Measurements from ENCODE around the gene ENTHD1. TPM values are rescaled to one million over a fixed set of nuclear protein-coding genes. Genes with fewer than 3 reads are reported as not detected.

ENTHD1 gene
- total RNA-seq, 1 experiment from 2014 or later = not detected

DNA sequence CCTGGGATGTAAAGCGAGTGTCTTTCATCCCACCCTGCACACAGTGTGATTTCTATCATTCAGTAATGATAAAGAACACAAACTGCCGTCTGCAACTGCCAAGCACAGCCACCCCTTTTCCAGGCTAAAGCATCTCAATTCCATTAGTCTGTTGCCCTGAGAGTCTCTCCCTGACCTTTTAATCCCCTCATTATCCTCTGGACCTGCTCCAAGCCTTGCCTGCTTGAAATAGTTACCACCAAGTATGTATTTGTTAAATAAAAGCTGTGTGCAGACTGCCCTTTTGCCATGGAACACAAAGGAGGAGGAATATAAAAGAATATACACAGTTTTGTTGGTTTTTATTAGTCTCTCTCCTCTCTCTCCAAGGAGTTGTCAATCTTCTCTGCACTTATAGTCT is 20.3 kb upstream of the ENTHD1 start:
- TF ChIP-seq, protein P1, sequence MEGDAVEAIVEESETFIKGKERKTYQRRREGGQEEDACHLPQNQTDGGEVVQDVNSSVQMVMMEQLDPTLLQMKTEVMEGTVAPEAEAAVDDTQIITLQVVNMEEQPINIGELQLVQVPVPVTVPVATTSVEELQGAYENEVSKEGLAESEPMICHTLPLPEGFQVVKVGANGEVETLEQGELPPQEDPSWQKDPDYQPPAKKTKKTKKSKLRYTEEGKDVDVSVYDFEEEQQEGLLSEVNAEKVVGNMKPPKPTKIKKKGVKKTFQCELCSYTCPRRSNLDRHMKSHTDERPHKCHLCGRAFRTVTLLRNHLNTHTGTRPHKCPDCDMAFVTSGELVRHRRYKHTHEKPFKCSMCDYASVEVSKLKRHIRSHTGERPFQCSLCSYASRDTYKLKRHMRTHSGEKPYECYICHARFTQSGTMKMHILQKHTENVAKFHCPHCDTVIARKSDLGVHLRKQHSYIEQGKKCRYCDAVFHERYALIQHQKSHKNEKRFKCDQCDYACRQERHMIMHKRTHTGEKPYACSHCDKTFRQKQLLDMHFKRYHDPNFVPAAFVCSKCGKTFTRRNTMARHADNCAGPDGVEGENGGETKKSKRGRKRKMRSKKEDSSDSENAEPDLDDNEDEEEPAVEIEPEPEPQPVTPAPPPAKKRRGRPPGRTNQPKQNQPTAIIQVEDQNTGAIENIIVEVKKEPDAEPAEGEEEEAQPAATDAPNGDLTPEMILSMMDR (IDR thresholded peaks at IDR 0.05; ENCODE audit: unreplicated experiment) = no peak
- intact Hi-C loops (cut with micrococcal nuclease; ENCODE audit: unreplicated experiment) = no loop called here
- Mint-ChIP-seq H3K9me3 (ENCODE audit: low read depth, unreplicated experiment) (no peaks in the 10 kb centered on the region), H3K27me3 (ENCODE audit: unreplicated experiment) (peaks cover 98% of the 10 kb centered on the region), H3K4me3 (ENCODE audit: low read depth, unreplicated experiment) (no peak overlapping the region), H3K36me3 (ENCODE audit: insufficient read depth, unreplicated experiment) (no peaks in the 10 kb centered on the region), H3K4me1 (ENCODE audit: low read depth, unreplicated experiment) (no peaks in the 10 kb centered on the region), H3K27ac (ENCODE audit: unreplicated experiment) (no peak overlapping the region)
- no TSS peak for BruUV-seq (replicated peaks)
- CTCF ChIA-PET = interaction anchor here (2.0 kb wide), 1 partner anchor 9 kb away, joined by 6 read pairs; no protein-coding TSS in a partner anchor
- DNase-seq = no peak

- H3K27ac Mint-ChIP-seq (ENCODE audit: unreplicated experiment) = no peak overlapping the region
- H3K27me3 Mint-ChIP-seq (ENCODE audit: unreplicated experiment) = peaks cover 100% of the 10 kb centered on the region
- H3K4me1 Mint-ChIP-seq (ENCODE audit: low read depth, unreplicated experiment) = no peaks in the 10 kb centered on the region
- TF ChIP-seq, protein P1 (IDR thresholded peaks at IDR 0.05; ENCODE audit: unreplicated experiment) = no peak
- H3K4me3 Mint-ChIP-seq (ENCODE audit: low read depth, unreplicated experiment) = no peak overlapping the region
- intact Hi-C loops (cut with micrococcal nuclease; ENCODE audit: unreplicated experiment) = no loop called here
- no TSS peak for BruUV-seq (replicated peaks)
- H3K9me3 Mint-ChIP-seq (ENCODE audit: low read depth, unreplicated experiment) = no peaks in the 10 kb centered on the region
- CTCF ChIA-PET = interaction anchor here (2.0 kb wide), 1 partner anchor 9 kb away, joined by 6 read pairs; no protein-coding TSS in a partner anchor
- no peaks in the 10 kb centered on the region for H3K36me3 Mint-ChIP-seq (ENCODE audit: insufficient read depth, unreplicated experiment)
- no peak for DNase-seq
These were observed 19.8 kb upstream of the ENTHD1 start for GRCh38 chr22:39913321-39913720.

- H3K36me3 Mint-ChIP-seq (ENCODE audit: insufficient read depth, unreplicated experiment) = no peaks in the 10 kb centered on the region
- no TSS peak for BruUV-seq (replicated peaks)
- no peak for DNase-seq
- H3K4me1 Mint-ChIP-seq (ENCODE audit: low read depth, unreplicated experiment) = no peaks in the 10 kb centered on the region
- intact Hi-C loops (cut with micrococcal nuclease; ENCODE audit: unreplicated experiment) = no loop called here
- H3K27me3 Mint-ChIP-seq (ENCODE audit: unreplicated experiment) = peaks cover 96% of the 10 kb centered on the region
- no peak overlapping the region for H3K27ac Mint-ChIP-seq (ENCODE audit: unreplicated experiment)
- H3K4me3 Mint-ChIP-seq (ENCODE audit: low read depth, unreplicated experiment) = no peak overlapping the region
- CTCF ChIA-PET = no interaction called here
- H3K9me3 Mint-ChIP-seq (ENCODE audit: low read depth, unreplicated experiment) = no peaks in the 10 kb centered on the region
- TF ChIP-seq, protein P1 (IDR thresholded peaks at IDR 0.05; ENCODE audit: unreplicated experiment) = no peak
These were observed 17.5 kb upstream of the ENTHD1 start for GRCh38 chr22:39910876-39911613.

DNA sequence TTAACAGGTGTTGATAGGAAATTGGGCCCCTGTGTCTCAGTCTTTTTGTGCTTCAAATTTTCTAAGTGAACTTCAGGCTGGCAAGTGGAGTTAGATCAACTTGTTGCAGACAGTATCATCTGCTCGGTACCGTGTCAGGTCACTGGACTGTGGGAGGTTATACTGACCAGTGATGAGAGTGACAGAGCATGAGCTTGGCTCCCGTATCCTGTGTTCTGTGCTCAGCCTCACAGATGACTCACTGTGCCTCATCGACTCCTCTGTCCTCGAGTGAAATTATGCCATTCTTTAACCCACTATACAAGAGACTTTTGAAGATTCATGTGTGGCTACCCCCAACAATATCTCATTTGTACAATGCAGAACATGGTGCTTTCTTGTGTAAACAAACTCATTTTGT is 15.2 kb upstream of the ENTHD1 start:
- Mint-ChIP-seq H3K27ac (ENCODE audit: unreplicated experiment) (no peak overlapping the region), H3K4me1 (ENCODE audit: low read depth, unreplicated experiment) (no peaks in the 10 kb centered on the region), H3K4me3 (ENCODE audit: low read depth, unreplicated experiment) (no peak overlapping the region), H3K36me3 (ENCODE audit: insufficient read depth, unreplicated experiment) (no peaks in the 10 kb centered on the region), H3K27me3 (ENCODE audit: unreplicated experiment) (peaks cover 93% of the 10 kb centered on the region), H3K9me3 (ENCODE audit: low read depth, unreplicated experiment) (no peaks in the 10 kb centered on the region)
- TF ChIP-seq, protein P1 (IDR thresholded peaks at IDR 0.05; ENCODE audit: unreplicated experiment) = no peak
- DNase-seq = no peak
- intact Hi-C loops (cut with micrococcal nuclease; ENCODE audit: unreplicated experiment) = no loop called here
- CTCF ChIA-PET = no interaction called here
- BruUV-seq (replicated peaks) = no TSS peak

Data from Calu3 (cell line).